HG03097 (cell line): Measurements from ENCODE around the gene PAX9.

Experiments
- ATAC-seq: cut with Tn5 transposase; IDR thresholded peaks from one replicate; pipeline ENCODE4 v1.9.1; 2021; ENCODE audit not compliant: unreplicated experiment, low FRiP score

PAX9 gene

DNA sequence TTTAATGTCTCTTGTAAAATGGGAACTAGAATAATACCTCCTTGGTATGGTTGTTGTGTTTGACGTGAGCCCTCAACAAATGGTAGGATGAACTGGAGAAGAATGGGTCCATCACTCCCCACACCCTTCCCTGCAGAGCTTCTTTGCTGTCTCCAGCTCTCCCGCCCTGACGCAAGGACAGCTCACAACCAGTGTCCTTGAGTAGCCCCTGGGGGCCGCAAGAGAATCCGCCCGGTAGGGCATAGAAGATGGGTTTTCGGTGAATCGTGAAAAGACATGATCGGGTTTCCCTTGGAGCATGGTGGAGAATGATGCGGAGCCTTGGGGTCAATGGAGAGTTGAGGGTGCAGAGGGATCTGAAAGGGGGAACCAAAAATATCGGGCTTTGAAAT is 6.1 kb upstream of the PAX9 start:
- ATAC-seq = no peak

- no peak for ATAC-seq
Observed at GRCh38 chr14:36655963-36656686, 5.5 kb upstream of the PAX9 start.

DNA sequence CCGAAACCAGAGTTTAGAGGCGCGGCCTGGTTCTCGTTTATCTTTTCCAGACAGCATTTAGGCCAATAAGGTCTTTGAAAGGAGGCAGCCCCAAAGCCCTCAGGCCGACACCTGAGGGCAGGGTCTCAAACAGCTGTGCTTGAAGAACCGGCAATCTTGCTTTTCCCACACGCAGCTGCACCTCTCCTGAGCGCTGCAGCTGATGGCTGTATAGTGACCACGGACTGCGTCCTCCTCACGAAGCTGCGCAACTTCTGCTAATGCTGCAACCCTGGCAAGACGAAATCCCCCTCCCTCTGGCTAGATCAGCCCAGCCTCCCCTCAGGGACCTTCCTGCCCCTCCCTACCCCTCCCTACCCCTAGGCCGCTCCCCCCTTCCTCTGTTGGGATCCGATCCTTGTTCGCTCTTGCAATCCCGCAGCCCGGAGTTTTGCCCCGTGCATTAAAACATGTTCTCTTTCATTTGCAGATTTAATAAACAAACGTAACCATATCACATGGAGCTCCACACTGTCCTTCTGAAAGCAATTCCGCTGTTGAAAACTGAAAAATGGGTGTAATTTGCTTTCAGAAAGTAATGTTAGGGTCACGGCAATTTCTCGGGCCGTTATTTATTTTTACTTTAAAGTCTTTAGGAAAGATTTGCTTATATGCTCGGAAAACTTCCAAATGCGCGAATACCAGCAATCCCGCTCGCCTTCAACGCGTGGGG is 4.8 kb upstream of the PAX9 start:
- no peak for ATAC-seq

DNA sequence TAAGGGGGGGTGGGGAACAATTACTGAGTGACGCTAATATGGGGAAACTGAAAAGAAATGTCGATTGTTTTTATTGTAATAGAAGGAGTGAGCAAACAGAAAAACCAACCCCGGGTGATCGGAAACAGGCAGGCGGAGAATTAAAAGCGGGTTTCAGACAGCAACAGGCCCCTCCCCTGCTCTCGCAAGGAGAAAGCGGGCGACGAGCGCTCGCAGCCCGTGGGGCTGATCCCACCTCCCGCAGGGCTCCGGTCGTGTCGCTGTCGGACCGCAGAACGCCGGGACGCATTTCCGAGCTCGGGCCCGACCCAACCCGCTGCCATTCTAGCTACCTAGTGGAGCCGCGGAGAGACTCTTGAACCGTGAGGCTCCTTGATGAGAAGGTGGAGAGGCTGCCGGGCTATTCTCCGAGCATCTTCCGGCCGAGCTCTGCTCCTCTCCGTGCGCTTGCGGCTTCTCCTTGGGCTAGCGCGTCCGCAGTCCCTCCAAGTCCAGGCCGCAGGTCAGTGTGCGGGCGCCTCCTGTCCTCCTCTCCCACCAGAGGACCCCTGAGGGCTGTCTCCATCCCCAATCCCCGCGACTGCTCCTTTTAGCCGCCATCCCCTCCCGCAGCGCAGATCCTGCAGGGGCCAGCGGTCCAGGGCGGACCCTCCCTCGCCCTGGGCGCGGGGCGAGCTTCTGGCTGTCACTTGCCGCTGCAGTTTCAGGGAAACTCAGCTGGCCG is 4.1 kb upstream of the PAX9 start:
- ATAC-seq = no peak

DNA sequence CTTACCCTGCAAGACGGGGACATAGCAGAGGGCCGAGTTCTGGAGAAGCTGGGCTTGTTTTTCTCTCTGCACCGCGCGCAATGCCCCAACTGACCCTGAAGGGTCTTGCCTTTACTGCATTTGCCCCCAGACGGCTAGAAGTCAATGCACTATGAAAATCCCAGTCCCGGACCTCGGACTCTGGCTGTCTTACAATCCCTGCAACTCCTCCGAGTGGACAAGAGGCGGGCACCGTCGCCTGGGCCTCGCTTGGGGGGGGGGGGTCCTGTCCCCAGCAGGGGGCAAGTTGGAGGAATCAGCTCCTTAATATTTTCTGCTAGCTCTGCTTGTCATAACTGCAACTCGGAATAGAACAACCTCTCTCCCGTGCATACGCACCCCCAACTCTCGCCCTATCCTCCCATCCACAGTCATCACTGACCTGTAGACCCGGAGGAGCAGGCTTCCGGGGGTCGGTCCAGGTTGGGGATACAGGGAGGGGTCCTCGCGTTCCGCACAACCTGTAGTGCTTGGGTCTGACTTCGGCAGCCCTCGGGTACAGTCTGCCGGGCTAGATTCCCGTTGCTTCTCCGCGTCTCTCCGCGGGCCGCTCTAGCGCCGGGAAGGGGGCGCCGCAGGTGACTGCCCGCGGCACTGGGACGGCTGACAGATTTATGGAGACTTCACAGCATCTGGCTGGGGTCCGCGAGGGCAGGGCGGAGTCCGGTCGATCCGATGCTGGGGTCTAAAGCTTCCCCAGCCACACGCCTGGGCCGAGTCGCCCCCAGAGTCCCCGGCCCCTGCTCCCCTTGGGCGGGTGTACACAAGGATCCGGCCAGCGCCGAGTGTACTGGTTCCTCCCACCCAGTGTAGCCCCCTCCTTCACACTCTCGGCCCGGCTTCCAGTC is 3.3 kb upstream of the PAX9 start:
- no peak for ATAC-seq

- ATAC-seq = no peak
Observed at GRCh38 chr14:36659010-36659821, 2.4 kb upstream of the PAX9 start.

DNA sequence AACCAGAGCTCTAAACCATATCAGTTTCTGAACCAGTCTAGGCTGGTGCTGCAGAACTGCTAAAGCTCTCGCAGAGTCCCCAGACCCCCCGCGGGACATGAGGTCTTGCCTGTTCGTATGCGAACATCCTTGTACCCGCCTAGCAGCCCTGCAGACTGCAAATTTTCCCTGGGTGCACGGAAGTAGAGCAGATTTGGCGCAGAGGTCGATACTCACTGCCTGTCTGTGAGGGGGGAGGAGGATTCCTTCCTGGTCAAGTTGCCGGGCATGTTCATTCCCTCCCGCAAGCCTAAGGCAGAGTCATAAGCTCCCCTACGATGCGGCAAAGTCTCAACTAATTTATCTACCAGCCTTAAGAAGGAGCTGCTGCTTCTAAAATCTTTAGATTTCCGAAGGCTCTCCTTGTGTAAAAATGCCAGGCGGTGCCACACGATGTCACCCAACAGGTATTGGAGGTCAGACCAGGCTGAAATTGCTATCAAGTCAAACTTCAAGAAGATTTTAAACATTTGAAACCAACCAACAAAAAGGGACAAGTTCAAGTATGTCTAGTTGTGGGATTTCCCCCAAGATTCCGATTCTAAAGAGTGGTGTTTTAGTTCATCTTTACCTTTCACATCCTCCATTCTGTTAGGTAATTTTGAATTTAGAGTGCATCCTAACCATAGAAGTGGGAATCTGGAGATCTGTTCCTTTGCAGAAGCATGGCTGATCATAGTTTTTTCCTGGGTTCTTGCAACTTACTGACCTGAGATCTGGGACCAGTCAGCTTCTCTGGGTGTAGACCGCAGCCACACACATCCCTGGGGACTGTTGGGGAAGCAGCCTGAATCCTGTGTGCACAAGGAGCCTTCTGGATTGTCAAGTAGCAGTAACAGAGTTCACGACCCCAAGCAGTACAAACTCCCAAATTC is 1.6 kb upstream of the PAX9 start:
- ATAC-seq = no peak

DNA sequence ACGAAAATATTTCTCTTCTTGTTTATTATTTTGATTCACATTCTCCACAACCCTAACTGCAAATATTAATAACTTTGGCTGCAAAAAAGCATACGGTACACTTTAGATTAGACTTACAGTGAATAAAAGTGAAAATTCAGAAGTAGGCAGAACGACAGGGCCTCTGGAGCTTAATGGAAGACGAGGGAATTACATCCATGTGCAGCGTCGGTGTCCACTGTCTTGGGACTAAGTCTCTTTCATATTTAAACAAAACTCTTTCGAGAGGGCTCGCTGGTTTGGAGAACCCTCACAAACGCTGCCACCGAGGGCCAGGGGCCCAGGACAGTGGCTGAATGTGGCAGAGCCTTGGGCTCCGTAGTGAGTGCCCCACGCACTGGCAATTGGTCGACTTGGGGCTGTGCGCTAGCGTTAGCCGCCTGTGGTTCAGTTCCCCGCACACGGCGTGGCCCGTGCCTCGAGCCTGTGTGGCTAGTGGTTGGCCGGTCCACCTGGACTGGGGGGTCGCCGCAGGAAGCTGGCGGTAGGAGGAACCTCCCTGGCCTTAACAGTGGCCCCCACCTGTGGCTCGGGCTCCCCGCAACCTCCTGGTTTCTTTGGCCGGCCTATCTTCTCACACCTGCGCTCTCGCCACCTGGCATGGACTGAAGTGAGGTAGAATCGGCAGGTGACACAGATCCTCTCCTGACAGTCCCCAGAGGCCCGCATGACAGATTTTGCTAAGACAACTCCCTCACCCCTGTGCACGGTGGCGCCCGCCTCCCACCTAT is 739 bp upstream of the PAX9 start:
- no peak for ATAC-seq

GRCh38 chr14:36662258-36662542 is 540 bp downstream of the PAX9 start:
- ATAC-seq = no peak

GRCh38 chr14:36662543-36663403 is 1.1 kb downstream of the PAX9 start:
- ATAC-seq = no peak

DNA sequence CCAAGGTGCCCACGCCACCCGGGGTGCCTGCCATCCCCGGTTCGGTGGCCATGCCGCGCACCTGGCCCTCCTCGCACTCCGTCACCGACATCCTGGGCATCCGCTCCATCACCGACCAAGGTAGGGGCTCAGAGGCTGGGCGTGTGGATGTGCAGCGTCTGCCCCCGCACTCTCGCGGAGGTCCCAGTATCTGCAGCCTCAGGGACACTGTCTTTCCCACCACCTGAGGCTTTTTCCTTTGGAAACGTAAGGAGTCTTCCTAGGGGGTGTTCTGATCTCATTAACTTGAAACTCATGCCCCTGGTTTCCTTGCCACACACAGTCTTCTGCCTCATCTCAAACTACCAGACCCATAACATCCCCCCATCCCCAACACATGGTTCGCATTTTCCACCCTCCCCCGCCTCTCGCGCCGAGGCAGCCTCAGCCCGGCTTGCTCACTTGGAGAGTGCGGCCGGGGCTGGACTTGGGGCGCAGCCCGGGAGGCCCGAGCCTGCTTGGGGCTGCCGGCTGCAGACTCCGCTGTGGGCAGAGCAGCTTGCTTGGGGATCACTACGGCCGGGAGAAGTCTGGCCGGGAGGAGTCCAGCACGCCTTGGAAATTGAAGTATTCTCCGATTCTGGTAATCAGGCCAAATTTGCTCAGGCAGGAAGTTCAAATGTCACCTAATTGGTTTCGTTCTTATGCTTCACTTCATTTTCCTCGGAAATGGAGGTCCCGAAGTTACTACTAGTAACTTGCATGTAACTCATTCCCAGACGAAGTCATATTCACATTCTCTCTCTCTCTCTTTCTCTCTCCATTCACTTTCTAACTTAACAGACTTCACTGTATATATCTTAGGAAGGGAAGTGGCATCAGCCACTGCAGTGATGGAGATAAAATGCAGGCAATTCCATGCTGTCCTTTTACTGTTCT is 2.0 kb downstream of the PAX9 start:
- ATAC-seq = no peak

DNA sequence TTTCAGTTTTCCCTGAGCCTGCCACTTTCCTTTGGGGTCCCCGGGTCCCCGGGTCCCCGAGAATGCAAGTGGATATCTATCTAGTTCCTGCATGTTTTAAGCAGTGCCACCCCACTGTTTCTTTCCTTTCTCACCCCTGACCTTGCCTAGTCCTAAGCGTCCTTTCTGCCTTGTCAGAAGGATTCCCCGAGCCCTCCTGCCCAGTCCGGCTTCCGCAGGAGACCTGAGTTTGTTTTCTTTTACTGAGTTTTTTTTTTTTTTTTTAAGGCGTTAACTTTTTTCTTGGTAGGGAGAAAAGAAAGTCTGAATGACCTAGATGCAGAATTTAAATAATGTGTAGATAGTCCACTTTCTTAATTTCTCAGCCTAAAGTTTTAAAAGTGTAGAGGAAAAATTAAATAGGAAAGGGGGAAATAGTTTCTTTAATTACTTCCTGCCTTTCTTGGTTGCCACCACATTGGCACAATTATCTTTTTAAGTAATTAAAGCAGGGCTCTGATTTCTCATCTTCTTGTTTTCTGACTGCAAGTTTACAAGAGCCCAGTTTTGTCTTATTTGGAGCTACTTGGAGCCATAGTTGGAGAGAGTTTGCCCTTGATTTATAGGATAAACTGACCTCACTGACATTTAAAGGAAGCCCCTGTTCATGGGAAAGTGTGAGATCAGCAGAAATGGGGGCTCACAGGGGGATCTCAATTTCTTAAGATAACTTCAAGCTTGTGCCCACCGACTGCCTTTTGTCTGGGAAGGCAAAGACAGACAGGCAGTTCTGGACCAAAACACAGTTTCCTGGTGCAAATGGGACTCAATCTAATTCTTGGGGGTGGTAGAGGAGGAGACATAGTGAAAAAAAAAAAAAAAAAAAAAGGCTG is 2.9 kb downstream of the PAX9 start:
- ATAC-seq = no peak

- ATAC-seq = no peak
Observed at GRCh38 chr14:36665887-36666415, 4.3 kb downstream of the PAX9 start.

GRCh38 chr14:36666416-36667206 is 5.0 kb downstream of the PAX9 start:
- no peak for ATAC-seq
